ENCODE data around the gene GLI2. TPM values are rescaled to one million over a fixed set of nuclear protein-coding genes. Genes with fewer than 3 reads are reported as not detected.

The GLI2 gene
- total RNA-seq, 1 donor from 2014 or later = not detected

DNA sequence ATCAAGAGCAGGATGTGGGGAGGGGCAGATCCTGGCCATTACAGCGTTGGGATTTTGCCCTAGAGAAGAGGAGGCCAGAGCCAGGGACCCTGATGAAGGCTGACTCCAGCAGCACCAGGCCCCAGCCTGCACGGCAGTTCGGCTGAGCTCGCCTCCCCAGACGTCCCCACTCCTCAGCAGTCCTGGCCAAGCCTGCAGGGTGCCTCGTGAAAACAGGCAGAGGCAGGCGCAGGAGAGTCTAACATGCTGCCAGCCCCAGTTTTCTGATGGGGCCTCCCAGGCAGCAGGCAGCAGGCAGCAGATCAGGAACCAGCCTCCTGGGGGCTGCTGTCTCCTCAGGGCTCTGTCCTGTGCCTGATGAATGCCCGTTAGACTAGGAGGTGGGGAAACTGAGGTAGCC is 19.7 kb upstream of the GLI2 start:
- ChIA-PET POLR2A (no interaction called here), CTCF (no interaction called here)
- no peak for ATAC-seq (ENCODE audit: low read depth)
- no peak overlapping the region for H3K4me3 Mint-ChIP-seq
- peaks cover 9% of the 10 kb centered on the region for H3K27me3 Mint-ChIP-seq
- no peaks in the 10 kb centered on the region for H3K9me3 Mint-ChIP-seq
- H3K27ac Mint-ChIP-seq = no peak overlapping the region
- DNase-seq = no peak
- intact Hi-C loops (cut with micrococcal nuclease) = no loop called here
- TF ChIP-seq, protein P1, sequence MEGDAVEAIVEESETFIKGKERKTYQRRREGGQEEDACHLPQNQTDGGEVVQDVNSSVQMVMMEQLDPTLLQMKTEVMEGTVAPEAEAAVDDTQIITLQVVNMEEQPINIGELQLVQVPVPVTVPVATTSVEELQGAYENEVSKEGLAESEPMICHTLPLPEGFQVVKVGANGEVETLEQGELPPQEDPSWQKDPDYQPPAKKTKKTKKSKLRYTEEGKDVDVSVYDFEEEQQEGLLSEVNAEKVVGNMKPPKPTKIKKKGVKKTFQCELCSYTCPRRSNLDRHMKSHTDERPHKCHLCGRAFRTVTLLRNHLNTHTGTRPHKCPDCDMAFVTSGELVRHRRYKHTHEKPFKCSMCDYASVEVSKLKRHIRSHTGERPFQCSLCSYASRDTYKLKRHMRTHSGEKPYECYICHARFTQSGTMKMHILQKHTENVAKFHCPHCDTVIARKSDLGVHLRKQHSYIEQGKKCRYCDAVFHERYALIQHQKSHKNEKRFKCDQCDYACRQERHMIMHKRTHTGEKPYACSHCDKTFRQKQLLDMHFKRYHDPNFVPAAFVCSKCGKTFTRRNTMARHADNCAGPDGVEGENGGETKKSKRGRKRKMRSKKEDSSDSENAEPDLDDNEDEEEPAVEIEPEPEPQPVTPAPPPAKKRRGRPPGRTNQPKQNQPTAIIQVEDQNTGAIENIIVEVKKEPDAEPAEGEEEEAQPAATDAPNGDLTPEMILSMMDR (IDR thresholded peaks at IDR 0.05) = no peak
- H3K36me3 Mint-ChIP-seq (ENCODE audit: low read depth) = no peaks in the 10 kb centered on the region
- no peaks in the 10 kb centered on the region for H3K4me1 Mint-ChIP-seq

- intact Hi-C loops (cut with micrococcal nuclease) = no loop called here
- ChIA-PET CTCF (no interaction called here), POLR2A (no interaction called here)
- no peak for DNase-seq
- Mint-ChIP-seq H3K27me3 (peaks cover 4% of the 10 kb centered on the region), H3K4me1 (no peaks in the 10 kb centered on the region), H3K27ac (no peak overlapping the region), H3K36me3 (ENCODE audit: low read depth) (no peaks in the 10 kb centered on the region), H3K9me3 (no peaks in the 10 kb centered on the region), H3K4me3 (no peak overlapping the region)
- no peak for ATAC-seq (ENCODE audit: low read depth)
- TF ChIP-seq, protein P1 (IDR thresholded peaks at IDR 0.05) = no peak
Observed at GRCh38 chr2:120716641-120717585, 18.8 kb upstream of the GLI2 start.

DNA sequence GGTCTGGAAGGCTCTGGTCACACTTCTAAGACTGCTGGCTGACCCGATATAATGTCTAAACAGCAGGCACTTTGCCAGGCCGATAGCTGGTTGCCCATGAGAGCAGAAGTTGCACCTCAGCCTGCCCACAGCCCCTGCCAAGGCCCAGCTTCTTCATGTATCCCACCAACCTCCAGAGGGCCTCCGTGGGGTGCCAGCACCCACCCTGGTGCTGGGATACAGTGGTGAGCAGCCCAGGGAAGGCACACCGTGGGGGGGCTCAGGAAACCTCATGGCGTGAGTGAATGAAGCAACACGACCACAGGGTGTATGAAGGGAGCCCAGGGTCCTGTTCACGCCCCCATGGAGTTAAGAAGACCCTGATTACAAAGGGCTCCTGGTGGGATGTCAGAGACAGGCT is 16.2 kb upstream of the GLI2 start:
- Mint-ChIP-seq H3K4me1 (no peaks in the 10 kb centered on the region), H3K4me3 (no peak overlapping the region), H3K27me3 (no peaks in the 10 kb centered on the region), H3K27ac (no peak overlapping the region), H3K36me3 (ENCODE audit: low read depth) (no peaks in the 10 kb centered on the region), H3K9me3 (no peaks in the 10 kb centered on the region)
- intact Hi-C loops (cut with micrococcal nuclease) = no loop called here
- no peak for ATAC-seq (ENCODE audit: low read depth)
- TF ChIP-seq, protein P1 (IDR thresholded peaks at IDR 0.05) = no peak
- ChIA-PET POLR2A (no interaction called here), CTCF (no interaction called here)
- no peak for DNase-seq

- Mint-ChIP-seq H3K4me3 (no peak overlapping the region), H3K27ac (no peak overlapping the region), H3K36me3 (ENCODE audit: low read depth) (no peaks in the 10 kb centered on the region), H3K4me1 (no peaks in the 10 kb centered on the region), H3K9me3 (no peaks in the 10 kb centered on the region), H3K27me3 (no peaks in the 10 kb centered on the region)
- CTCF ChIA-PET = no interaction called here
- TF ChIP-seq, protein P1 (IDR thresholded peaks at IDR 0.05) = no peak
- POLR2A ChIA-PET = no interaction called here
- DNase-seq (no peak), ATAC-seq (ENCODE audit: low read depth) (no peak)
- intact Hi-C loops (cut with micrococcal nuclease) = no loop called here
Observed at GRCh38 chr2:120720231-120720630, 15.4 kb upstream of the GLI2 start.

DNA sequence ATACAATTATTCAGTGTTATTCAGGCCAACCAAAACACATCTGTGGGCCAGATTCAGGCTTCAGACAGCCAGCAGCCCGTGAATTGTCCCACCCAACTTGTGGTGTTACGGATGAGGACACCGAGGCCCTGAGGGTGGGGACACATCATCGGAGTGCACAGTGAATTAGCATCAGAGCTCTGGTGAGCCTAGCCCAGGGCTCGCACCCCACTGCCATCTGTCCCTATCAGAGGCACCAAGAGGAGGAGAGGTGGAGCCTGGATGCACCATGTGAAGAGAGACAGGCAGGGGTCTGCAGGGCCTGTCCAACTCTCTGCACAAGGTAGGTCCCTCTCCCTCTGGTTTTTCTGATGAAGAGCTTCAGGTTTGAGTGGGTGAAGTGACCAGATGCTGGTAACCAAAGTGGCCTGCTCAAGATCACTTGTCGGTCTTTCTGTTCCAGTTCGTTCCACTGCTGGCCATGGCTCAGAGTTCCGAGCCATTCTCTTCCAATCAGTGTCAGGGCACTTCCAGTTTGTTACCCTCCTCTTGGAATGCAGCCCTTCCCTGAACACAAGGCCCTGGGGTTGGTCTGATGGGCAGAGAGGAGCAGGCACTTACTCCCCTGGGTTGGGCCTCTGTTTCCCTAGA is 14.8 kb upstream of the GLI2 start:
- ChIA-PET POLR2A (no interaction called here), CTCF (no interaction called here)
- H3K27me3 Mint-ChIP-seq = no peaks in the 10 kb centered on the region
- ATAC-seq (ENCODE audit: low read depth) = no peak
- H3K27ac Mint-ChIP-seq = no peak overlapping the region
- H3K9me3 Mint-ChIP-seq = no peaks in the 10 kb centered on the region
- DNase-seq = no peak
- intact Hi-C loops (cut with micrococcal nuclease) = no loop called here
- no peaks in the 10 kb centered on the region for H3K36me3 Mint-ChIP-seq (ENCODE audit: low read depth)
- no peak overlapping the region for H3K4me3 Mint-ChIP-seq
- H3K4me1 Mint-ChIP-seq = no peaks in the 10 kb centered on the region
- TF ChIP-seq, protein P1 (IDR thresholded peaks at IDR 0.05) = no peak

Measured in activated B cell treated with CpG ODN at 0.5 μM for 24 hours (primary cell).